Activated naive CD4-positive, alpha-beta T cell (primary cell): ENCODE results near the gene HSPA8.
"Not testable (repeated sequence)": the region's sequence is repeated elsewhere in the genome, so short reads cannot be mapped to it uniquely, and the experiment has no call there.

Source experiments
- DNase-seq, 4 experiments: peaks; one replicate each; lab custom pipeline; 2025; lab: John Stamatoyannopoulos, UW

HSPA8 gene

DNA sequence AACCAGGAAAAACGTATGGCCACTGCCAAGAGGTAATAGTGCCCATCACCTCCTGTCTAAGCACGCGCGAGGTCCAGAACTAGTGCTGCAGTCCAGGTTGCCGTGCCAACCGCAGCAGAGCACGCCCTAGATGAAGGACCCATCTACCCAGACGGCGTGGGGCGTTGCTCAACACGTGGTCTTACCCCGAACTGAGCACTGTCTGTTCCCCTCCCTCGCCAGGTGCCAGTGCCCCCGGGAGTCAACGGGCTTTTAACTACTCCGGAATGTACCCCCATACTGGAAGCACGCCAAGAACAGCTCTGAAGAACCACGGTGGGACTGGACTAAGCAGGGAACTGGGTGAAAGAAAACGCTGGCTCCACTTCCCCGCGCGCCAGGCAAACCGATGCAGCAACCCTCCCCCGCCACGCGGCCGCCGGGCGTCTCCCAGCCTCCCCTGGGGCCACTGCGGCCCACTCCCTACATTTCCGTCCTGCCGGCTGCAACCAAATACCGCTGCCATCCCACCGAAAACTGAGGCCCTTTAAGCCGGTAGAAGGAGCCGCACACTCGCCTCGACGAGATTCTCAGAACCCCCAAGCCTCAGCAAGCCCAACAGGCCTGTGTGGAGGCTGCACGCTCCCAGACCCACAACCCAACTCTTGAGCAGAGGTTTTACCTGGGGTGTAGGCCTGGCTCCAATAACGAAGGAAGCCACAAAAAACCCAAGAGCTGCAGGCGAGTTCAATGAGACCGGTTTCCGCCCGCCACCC is at the start of gene HSPA8:
TSS of gene HSPA8 (minus strand) at position 734 of the 755 bp plus-strand sequence. CDS start 812 bp downstream, outside the sequence.
- peak; percentile 49 to 68 (median 55) for DNase-seq

DNA sequence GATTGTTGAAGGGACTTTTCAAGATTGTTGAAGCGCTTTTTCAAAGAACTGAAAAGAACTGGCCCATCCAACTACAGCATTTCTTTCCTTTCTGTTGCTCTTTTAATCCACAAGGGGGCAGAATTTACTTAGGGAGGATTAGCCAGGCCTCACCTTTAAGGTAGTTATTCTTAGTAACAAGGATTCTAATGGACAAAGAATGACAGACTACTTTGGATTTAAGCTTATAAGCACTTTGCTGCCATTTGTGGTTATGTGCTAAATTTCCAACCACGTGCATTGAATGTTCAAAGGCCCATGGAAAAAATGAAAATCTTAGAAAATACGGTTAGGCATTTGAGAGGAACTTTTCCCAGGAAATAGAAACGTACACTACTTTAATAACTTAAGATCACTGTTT is 49.5 kb upstream of the HSPA8 start:
- DNase-seq: no peak

DNA sequence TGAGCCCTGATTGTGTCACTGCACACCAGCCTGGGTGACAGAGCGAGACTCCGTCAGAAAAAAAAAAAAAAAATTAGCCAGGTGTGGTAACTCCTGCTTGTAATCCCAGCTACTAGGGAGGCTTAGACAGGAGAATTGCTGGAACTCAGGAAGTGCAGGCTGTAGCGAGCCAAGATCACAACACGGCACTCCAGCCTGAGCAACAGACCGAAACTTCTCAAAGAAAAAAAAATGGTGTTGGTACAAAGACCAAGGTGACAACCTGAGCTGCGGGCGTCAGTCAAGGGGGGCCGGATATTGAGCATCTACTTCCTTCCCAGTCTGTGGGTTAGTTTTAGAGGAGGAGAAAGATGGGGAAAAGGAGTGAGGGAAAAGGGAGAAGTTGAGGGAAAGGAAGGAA is 48.5 kb upstream of the HSPA8 start:
- DNase-seq: no peak

DNA sequence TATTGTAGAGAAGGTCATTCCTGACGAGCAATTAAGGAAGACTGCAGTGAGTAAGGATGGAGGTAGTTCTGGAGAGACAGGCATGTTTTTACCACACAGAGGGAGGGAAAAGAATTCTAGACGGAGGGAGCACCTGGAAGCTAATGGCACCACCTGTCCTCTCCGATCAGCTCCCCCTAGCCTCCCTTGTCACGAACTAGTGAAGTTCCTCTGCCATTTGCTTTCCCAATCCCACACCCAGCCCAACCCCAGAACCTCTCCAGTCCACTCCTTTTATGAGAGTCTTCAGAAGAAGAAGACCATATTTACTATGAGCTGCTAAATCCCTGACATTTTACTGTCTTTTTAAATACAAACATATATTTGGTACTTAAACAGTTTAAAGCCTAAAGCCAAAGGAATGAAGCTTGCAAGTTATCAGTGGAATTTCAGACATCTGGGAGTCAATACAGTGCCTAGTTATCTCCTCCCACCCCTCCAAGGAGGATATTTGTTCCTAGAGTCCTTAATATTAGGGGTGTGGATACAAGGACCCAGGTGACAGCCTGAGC is 46.1 kb upstream of the HSPA8 start:
- DNase-seq: no peak

DNA sequence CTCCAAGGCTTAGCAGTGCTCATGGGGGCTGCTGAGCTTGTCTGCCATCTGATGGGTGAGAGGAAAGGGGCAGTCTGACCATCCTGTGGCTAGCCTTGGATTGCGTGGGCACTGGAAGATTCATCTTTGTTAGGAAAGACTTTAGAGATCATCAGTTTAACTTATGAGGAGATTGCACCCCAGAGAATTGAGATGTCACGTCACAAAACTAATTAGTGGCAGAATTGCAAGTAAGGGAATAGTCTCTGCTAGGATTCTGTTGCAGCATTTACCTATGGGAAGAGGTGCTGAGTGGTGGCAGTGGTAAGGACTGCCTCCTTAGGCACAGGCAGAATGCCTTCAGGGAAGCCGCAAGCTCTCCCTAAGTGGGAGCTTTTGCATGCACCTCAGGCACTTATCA is 42.8 kb upstream of the HSPA8 start:
- DNase-seq: no peak

DNA sequence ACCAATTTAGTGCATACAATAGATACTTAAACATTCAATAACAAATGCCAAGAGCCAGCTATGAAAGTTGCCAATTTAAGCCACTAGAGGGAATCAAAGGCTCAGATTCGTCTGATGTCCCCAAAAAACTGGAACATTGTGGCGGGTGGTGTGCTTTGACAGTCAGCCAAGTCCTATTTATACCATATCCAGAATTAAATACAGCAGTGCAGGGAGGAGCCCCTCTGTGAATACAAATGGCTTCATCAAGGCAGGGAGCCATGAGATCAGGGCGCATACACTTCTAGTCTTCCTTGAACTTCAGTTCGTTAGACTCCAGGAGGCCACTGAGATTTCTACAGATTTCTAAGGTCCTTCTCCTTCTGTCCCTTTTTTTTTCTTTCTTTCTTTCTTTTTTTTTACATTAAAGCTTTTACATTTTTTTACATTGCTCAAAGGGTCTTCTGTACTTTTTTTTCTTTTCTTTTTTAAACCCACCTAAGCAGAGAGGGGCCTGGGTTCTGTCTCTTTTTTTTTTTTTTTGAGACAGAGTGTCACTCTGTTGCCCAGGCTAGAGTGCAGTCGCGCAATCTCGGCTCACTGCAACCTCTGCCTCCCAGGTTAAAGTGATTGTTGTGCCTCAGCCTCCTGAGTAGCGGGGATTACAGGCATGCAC is 41.5 kb upstream of the HSPA8 start:
- no peak for DNase-seq

DNA sequence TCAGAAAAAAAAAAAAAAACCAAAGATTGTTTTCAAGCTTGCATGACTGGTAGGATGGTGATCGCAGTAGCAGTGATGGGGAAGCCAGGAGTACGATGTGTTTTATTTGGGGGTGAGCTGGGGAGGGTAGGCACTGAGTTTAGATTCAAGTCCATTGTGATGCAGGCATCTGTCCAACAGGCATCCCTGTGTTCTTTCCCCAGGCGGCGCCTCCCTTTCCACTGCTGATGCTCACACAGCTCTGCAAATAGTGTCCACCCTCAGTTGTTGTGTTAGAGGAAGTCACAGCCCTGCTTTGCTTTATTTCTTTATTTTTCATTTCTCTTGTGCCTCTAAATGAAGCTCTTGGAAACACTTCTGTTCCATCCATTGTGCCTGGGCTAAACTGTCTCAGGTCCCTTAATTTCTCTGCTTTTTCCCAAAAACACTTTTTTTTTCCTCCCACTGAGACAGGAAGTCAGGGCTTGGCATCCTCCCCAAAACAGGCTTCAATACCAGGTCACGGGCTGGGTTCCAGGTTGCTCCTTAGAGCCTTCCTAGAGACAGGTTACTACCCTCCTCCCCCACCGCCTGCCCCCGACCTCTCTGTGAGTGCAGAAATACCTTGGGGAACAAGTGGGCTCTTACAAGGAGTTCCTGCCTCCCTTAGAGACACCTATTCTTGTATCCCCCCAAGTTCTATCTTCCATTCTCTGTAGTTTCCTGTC is 38.6 kb upstream of the HSPA8 start:
- no peak for DNase-seq

DNA sequence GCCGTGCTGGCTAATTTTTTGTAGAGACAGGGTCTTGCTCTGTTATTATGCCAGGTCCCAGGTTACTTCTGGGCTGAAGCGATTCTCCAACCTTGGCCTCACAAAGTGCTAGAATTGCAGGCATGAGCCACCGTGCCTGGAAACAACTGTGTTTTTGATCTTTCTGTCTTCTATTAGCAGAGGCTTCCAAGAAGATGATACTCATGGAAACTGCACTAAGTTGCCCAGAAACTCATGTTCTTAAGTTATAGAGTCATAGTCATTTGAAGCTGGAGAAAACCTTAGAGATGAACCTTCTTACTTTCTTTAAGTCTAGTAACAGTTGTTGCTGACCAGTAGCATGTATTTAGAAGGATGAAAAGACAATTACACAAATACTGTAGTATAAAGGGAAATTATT is 37.1 kb upstream of the HSPA8 start:
- DNase-seq: no peak

DNA sequence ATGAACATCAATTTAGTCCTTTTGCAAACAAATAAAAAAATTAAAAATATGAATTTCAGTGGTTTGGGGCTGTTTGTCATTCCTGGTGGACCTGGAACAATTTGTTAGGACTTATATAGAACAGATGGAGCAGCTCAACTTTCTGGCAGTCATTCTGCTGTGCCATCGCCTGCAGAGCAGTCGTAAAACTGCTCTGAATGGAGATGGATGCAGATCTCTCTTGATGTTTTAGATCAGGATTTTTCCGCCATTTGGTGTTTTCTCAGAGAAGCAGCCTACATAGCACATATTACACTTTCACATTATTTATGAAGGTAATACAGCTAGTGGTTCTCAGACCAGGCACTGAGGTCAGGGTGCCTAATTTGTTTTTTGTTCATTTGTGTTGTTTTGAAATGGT is 31.8 kb upstream of the HSPA8 start:
- no peak for DNase-seq

DNA sequence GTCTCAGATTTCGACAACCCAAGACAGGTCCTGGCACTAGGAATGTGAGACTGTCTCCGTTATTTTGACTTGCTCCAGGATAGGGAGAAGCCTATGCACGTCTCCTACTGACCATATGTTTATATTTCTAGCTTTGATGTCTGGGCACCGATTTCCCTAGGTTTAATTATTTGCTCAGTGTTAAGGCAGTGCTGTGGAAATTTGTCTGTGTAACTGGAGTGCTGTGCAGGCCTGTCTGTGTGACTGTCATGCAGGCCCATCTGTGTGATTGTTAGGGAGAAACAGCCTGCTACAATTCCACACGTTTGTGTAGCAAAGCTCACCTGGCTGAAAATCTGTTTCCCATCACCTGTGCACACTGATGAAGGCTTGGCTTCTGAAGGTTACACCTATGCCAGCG is 29.6 kb upstream of the HSPA8 start:
- no peak for DNase-seq

DNA sequence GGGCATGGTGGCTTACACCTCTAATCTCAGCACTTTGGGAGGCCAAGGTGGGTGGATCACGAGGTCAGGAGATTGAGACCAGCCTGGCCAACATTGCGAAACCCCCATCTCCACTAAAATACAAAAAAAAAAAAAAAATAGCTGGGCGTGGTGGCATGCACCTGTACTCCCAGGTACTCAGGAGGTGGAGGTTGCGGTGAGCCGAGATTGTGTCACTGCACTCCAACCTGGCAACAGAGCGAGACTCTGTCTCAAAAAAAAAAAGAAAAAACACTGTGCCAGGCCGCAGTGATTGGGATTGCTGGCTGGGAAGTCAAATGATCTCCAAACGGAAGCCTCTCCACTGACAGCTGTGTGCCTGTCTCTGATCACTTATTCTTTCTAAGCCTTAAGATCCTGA is 28.2 kb upstream of the HSPA8 start:
- not testable (repeated sequence) for DNase-seq

DNA sequence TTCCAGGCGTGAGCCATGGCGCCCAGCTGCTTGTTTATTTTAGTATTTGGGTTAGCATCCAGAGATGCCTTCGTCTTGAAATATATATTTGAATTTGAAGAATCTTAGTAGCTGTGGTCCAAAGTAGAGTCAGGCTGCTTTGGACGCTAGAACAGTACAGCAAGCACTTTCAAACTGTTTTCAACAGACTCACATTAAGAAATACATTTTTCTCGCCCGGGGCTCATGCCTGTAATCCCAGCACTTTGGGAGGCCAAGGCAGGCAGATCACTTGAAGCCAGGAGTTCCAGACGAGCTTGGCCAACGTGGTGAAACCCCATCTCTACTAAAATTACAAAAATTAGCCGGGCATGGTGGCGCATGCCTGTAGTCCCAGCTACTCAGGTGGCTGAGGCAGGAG is 27.0 kb upstream of the HSPA8 start:
- not testable (repeated sequence) for DNase-seq

DNA sequence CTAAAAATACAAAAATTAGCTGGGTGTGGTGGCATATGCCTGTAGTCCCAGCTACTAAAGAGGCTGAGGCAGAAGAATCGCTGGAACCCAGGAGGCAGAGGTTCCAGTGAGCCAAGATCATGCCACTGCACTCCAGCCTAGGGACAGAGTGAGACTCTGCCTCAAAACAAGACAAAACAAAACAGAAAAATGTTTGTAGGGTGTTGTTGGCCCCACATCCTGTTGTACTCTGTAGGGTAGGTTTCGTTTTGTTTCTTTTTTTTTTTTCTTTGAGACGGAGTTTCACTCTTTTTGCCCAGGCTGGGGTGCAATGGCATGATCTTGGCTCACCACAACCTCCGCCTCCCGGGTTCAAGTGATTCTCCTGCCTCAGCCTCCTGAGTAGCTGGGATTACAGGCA is 25.7 kb upstream of the HSPA8 start:
- peak in 1 of 4 experiments; percentile 10 for DNase-seq

DNA sequence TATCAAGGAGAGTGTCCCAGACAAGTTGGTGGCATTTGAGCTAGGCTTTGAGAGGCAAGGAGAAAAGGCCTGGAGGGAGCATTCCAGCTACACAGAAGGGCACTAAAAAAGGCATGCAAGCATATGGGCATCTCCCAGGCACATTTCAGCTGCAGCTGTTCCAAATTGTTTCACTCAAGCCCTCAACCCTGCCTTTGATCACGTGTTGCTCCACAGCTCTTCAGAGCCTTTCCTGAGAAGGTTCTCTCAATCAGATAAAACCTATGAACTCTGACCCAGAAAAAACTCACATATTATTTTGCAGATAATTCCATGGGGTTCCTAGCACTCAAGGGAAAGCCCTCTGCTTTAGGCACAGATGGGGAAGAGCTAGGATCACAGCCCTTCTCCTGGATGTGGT is 24.4 kb upstream of the HSPA8 start:
- DNase-seq: no peak

DNA sequence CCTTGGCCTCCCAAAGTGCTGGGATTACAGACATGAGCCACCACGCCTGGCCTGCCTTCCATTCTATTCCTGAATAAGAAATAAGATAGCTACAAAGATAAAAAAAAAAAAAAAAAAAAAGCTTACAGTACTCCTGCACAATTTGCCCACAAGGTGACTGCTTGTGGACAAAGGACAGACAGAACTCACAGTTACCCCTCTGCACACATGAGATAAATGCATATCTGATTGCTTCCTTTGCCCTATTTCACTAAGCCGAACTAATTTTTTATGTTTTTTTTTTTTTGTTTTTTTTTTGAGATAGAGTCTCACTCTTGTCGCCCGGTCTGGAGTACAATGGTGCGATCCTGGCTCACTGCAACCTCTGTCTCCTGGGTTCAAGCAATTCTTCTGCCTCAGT is 23.6 kb upstream of the HSPA8 start:
- no peak for DNase-seq

DNA sequence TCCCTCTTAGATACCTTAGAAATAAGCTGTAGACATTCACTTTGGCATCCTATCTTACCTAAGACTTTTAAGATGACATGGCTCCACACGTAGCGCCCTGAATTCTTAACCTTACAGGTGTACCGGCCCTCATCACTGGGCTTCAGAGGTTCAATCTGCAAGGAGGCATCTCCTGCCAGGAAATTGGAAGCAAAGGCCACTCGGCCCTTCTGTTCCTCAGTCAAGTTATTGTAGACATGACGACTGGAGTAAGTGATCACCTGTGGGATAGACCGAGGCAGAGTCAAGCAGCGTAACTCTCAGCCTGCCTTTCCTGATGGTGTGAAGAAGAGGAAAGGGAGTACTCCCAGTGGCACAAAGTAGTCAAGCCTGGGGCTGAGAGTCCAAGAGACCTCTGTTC is 22.5 kb upstream of the HSPA8 start:
- DNase-seq: no peak

DNA sequence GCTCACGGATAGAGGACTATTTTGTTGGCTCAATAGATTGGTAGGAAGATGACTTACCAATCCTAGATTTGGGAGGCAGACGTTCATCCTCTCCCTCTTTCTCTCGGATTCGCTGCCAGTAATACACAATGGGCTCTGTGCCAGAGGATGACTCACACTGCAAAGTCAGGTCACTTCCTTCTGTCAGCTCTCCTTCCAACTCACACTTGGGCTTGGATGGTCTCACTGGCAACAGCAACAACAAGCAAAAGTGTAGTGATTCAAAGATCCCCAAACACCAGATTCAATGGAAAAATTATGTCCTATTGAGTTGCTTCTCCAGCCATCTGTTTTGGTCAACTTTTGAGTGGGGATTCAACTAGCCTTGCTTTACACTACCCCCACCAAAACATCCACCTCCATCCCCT is 21.7 kb upstream of the HSPA8 start:
- peak in 2 of 4 experiments; percentile 34 to 35 for DNase-seq

DNA sequence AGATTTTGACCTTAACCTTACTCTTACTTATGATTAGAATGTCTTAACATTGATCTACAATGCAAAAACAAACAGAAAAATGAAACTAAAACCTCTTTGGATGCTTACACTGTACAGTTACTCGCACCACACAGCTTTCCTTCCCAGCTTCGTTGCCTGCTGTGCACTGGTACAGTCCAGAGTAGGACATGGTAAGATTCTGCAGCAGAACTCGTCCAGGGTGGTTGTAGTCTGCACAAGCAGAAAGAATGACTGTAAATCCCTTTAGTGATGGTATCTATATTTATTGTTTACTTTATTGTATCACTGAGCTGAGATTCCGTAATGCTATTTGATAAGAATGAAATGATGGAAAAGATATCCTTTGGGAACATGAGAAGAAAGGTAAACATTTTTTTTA is 21.0 kb upstream of the HSPA8 start:
- DNase-seq: no peak

DNA sequence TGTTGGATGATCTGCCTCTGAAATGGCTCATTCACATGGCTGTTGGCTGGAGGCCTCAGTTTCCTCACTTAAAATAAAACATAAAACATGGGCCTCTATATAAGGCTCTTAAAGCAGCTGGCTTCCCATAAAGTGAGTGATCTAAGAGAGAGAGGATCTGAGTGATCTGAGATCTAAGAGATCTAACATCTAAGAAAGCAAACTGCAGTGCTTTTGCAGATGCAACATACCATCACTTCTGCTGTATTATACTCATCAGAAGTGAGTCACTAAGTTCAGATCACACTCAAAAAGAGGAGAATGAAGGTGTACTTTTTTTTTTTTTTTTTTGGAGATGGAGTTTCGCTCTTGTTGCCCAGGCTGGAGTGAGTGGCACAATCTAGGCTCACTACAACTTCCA is 18.1 kb upstream of the HSPA8 start:
- no peak for DNase-seq

DNA sequence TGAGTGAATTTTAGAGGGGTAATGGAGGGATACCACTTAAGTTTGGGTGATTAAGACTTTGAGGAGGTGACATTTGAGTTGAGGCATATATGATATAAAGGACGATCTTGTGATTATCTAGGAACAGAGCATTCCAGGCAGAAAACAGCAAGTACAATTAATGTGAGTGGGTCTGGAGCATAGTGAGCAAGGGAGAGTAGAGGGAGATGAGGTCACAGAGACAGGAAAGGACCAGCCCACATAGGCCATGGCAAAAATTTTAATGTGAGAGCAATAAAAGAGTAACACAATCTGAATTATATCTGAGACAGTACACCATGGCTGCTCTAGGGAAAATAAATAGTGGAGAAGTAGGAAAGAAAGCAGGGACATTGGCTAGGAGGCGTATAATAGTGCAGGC is 14.5 kb upstream of the HSPA8 start:
- DNase-seq: no peak

DNA sequence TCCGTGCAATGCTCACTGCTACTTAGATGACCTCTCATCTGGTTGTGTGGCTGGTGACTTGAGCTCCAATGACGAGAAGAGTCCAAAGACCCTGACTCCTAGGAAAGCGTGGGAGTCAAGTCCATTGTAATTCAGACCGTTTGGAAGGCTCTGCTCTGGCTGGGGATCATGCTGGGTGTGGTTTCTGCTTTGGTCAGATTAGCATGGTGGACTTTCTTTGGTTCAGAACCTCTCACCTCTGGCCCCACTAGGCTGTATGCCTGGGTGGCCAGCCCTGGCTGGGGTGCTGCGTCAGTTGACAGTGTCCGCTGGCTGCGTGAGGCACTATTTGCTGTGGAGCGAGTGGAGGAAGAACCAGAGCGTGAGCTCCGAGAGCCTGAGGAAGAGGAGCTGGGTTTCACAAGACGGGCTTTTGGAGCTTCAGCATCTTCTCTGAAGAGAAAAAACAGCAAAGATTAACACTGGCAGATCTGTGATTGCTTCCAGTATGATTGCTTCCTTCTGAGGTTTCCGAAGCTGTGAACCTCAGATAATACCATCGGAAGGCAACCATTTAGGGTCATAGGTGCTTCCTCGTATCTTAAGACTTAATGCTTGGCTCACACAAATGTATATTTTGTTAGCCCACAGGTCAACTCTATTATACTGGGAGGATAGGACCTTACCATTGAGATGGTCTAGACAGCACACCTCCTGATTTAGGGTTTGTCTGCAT is 11.6 kb upstream of the HSPA8 start:
- no peak for DNase-seq

DNA sequence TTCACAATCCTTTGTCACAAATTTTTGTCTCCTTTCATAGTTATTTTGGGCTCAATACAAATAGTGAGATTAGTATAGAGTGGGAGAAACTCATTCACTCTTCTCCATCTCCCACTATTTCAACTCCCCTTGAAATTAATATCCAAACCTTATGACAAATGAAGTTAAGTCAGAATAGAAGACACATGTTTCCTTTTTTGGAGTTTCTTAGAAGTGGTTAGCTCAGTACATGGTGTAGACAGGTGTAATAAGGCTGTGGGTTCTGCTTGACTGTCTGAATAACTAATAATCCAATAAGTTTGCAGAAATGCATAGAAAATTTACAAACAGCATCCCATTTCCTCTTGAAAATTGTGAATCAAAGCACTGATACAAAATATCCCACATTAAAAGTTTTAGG is 10.8 kb upstream of the HSPA8 start:
- DNase-seq: no peak
